Measurements from ENCODE around the gene LMTK3. TPM values are rescaled to one million over a fixed set of nuclear protein-coding genes. Genes with fewer than 3 reads are reported as not detected.

Gene LMTK3
- total RNA-seq, 4 donors from 2014 or later, result 1.3 to 3.5 (median 1.6) TPM

- 63% methylated on average over 42 of the region's 46 CpGs for WGBS
- peaks cover 43% of the 10 kb centered on the region for H3K4me1 ChIP-seq
- H3K27me3 ChIP-seq, result peaks cover 36% of the 10 kb centered on the region
- H3K27ac ChIP-seq, result no peak overlapping the region
- H3K9me3 ChIP-seq, result no peaks in the 10 kb centered on the region
- H3K4me3 ChIP-seq, result peak overlapping the region; percentile 18
- H3K36me3 ChIP-seq, result no peaks in the 10 kb centered on the region
- TF ChIP-seq POLR2A (IDR thresholded peaks at IDR 0.05) (no peak), POLR2AphosphoS5 (IDR thresholded peaks at IDR 0.05) (no peak), EP300 (IDR thresholded peaks at IDR 0.05) (no peak), CTCF (IDR thresholded peaks at IDR 0.05) (no peak)
- no peak for DNase-seq (ENCODE audit: low spot score in 2 of 2)
These were observed 13.7 kb downstream of the LMTK3 start for GRCh38 chr19:48497728-48498594.

GRCh38 chr19:48496959-48497727, 14.5 kb downstream of the LMTK3 start:
- H3K4me3 ChIP-seq, result no peak overlapping the region
- H3K27ac ChIP-seq, result no peak overlapping the region
- peaks cover 45% of the 10 kb centered on the region for H3K4me1 ChIP-seq
- no peak for TF ChIP-seq POLR2AphosphoS5 (IDR thresholded peaks at IDR 0.05)
- no peak for TF ChIP-seq POLR2A (IDR thresholded peaks at IDR 0.05)
- TF ChIP-seq EP300 (IDR thresholded peaks at IDR 0.05), result no peak
- no peaks in the 10 kb centered on the region for H3K36me3 ChIP-seq
- H3K9me3 ChIP-seq, result no peaks in the 10 kb centered on the region
- H3K27me3 ChIP-seq, result peaks cover 36% of the 10 kb centered on the region
- no peak for DNase-seq (ENCODE audit: low spot score in 2 of 2)
- 69% methylated on average over 45 of the region's 45 CpGs for WGBS

GRCh38 chr19:48495396-48495795, 16.2 kb downstream of the LMTK3 start:
- Histone ChIP-seq H3K36me3 (no peaks in the 10 kb centered on the region), H3K27me3 (peaks cover 30% of the 10 kb centered on the region), H3K27ac (no peak overlapping the region), H3K4me1 (peaks cover 49% of the 10 kb centered on the region), H3K9me3 (no peaks in the 10 kb centered on the region), H3K4me3 (no peak overlapping the region)
- TF ChIP-seq EP300 (IDR thresholded peaks at IDR 0.05) (no peak), POLR2A (IDR thresholded peaks at IDR 0.05) (no peak), CTCF (IDR thresholded peaks at IDR 0.05) (no peak), POLR2AphosphoS5 (IDR thresholded peaks at IDR 0.05) (no peak)
- WGBS, result 63% methylated on average over 6 of the region's 6 CpGs
- no peak for DNase-seq (ENCODE audit: low spot score in 2 of 2)

- peaks cover 15% of the 10 kb centered on the region for H3K27me3 ChIP-seq
- H3K27ac ChIP-seq, result peak overlapping the region; percentile 73
- DNase-seq (ENCODE audit: low spot score in 2 of 2), result no peak
- no peak for TF ChIP-seq POLR2AphosphoS5 (IDR thresholded peaks at IDR 0.05)
- TF ChIP-seq CTCF (IDR thresholded peaks at IDR 0.05), result no peak
- TF ChIP-seq POLR2A (IDR thresholded peaks at IDR 0.05), result no peak
- no peak for TF ChIP-seq EP300 (IDR thresholded peaks at IDR 0.05)
- no peaks in the 10 kb centered on the region for H3K9me3 ChIP-seq
- H3K4me1 ChIP-seq, result peaks cover 61% of the 10 kb centered on the region
- H3K36me3 ChIP-seq, result no peaks in the 10 kb centered on the region
- peak overlapping the region; percentile 51 for H3K4me3 ChIP-seq
- 67% methylated on average over 2 of the region's 70 CpGs for WGBS
These were observed 17.8 kb downstream of the LMTK3 start for GRCh38 chr19:48493718-48494401.

GRCh38 chr19:48492925-48493717, 18.5 kb downstream of the LMTK3 start:
- H3K36me3 ChIP-seq, result no peaks in the 10 kb centered on the region
- H3K9me3 ChIP-seq, result no peaks in the 10 kb centered on the region
- WGBS, result 2% methylated on average over 31 of the region's 47 CpGs
- H3K4me3 ChIP-seq, result peak overlapping the region; percentile 51
- peak overlapping the region; percentile 73 for H3K27ac ChIP-seq
- peaks cover 8% of the 10 kb centered on the region for H3K27me3 ChIP-seq
- peak; percentile 98 to 99 for DNase-seq (ENCODE audit: low spot score in 2 of 2)
- TF ChIP-seq POLR2AphosphoS5 (IDR thresholded peaks at IDR 0.05) (peak in 2 of 3 donors; percentile 86 to 88), POLR2A (IDR thresholded peaks at IDR 0.05) (peak in 1 of 2 donors; percentile 32), EP300 (IDR thresholded peaks at IDR 0.05) (no peak), CTCF (IDR thresholded peaks at IDR 0.05) (no peak)
- peaks cover 65% of the 10 kb centered on the region for H3K4me1 ChIP-seq

Measured in suprapubic skin (tissue), 4 donors.